Kidney (tissue), 14 donors: ENCODE data around the gene CHRM4. TPM values are rescaled to one million over a fixed set of nuclear protein-coding genes. Genes with fewer than 3 reads are reported as not detected.
A peak's percentile ranks its signal among the peaks of the same experiment; 100 is the strongest.

Experiments
- DNase-seq, 5 donors: peaks; one replicate each; pipeline ENCODE4 v3.0.0-alpha.2; 2013 to 2020
- FAIRE-seq: peaks from 2 replicates; lab custom pipeline; 2012; peaks lifted over from hg19 to GRCh38; lab: Jason Lieb, UNC
- H3K27ac ChIP-seq, 2 donors: one replicate each; pipeline ENCODE4 v1.7.0; 2013; ENCODE audit warnings: low read depth in 2 of 2, low read length in 2 of 2, inconsistent platforms in 1 of 2
- H3K27me3 ChIP-seq: one replicate; pipeline ENCODE4 v1.7.1; 2013; ENCODE audit warnings: low read length, inconsistent platforms; ENCODE audit not compliant: control insufficient read depth, insufficient read depth
- H3K36me3 ChIP-seq, 3 donors: one replicate each; pipeline versions ENCODE4 v1.7.0 to v1.7.1; 2013; ENCODE audit warnings: low read length in 3 of 3, control low read depth in 1 of 3, inconsistent platforms in 1 of 3; ENCODE audit not compliant: insufficient read depth in 3 of 3, control insufficient read depth in 2 of 3
- H3K4me1 ChIP-seq, 3 donors: one replicate each; pipeline versions ENCODE4 v1.7.0 to v1.7.1; 2013; ENCODE audit warnings: low read length in 3 of 3, inconsistent platforms in 1 of 3, low read depth in 1 of 3; ENCODE audit not compliant: control insufficient read depth in 2 of 3, insufficient read depth in 2 of 3
- H3K4me3 ChIP-seq, 3 donors: one replicate each; pipeline versions ENCODE4 v1.7.0 to v1.8.1; 2013; ENCODE audit warnings: low read length in 3 of 3, control low read depth in 1 of 3, inconsistent platforms in 1 of 3
- H3K9ac ChIP-seq, 3 donors: one replicate each; pipeline versions ENCODE4 v1.7.0 to v1.7.1; 2013; ENCODE audit warnings: low read length in 3 of 3, control low read depth in 1 of 3, inconsistent platforms in 1 of 3
- H3K9me3 ChIP-seq, 3 donors: one replicate each; pipeline versions ENCODE4 v1.7.0 to v1.7.1; 2013; ENCODE audit warnings: low read length in 3 of 3, control low read depth in 1 of 3, inconsistent platforms in 1 of 3; ENCODE audit not compliant: control insufficient read depth in 2 of 3, insufficient read depth in 1 of 3
- intact Hi-C: fragments of 100-400 bp; cut with DNase I; formaldehyde crosslinking; loops from one replicate; pipeline ENCODE4 v1.11.1; 2022
- polyA plus RNA-seq: library from polyadenylated mRNA; stranded (reverse); fragments of 350-450 nt; fragmentation: Illumina TruSeq; extraction: RNeasy Lipid Tissue Mini Kit (QIAGEN cat#74804); gene quantifications from one replicate; pipeline ENCODE4 v1.2.3, GENCODE V29; 2014; ENCODE audit warnings: low read depth, low replicate concordance; ENCODE audit not compliant: insufficient read depth
- total RNA-seq: library from RNA; stranded (reverse); fragmentation: NEBNext Ultra II Directional; extraction: Animal tissue kit (Norgen Biotek cat#: 25700); gene quantifications from one replicate; pipeline ENCODE4 v1.2.1, GENCODE V29; 2021
- TF ChIP-seq, protein P1 (sequence below): IDR thresholded peaks from 3 replicates; pipeline ENCODE4 v1.5.1; 2012; ENCODE audit warnings: mild to moderate bottlenecking, moderate library complexity, borderline replicate concordance; ENCODE audit not compliant: insufficient read depth; ENCODE audit errors: extremely low read depth
- donor health status: control.
- donor health status: control.
- donor health status: control.
- donor health status: control.
- donor health status: control.
- donor health status: DM: yes; HTN: yes; CAD: no.
- donor health status: Normal renal cell carcinoma (clear cell type).

The CHRM4 gene
- total and polyA plus RNA-seq, 2 donors from 2014 or later: 0.16 TPM; not detected in 1

DNA sequence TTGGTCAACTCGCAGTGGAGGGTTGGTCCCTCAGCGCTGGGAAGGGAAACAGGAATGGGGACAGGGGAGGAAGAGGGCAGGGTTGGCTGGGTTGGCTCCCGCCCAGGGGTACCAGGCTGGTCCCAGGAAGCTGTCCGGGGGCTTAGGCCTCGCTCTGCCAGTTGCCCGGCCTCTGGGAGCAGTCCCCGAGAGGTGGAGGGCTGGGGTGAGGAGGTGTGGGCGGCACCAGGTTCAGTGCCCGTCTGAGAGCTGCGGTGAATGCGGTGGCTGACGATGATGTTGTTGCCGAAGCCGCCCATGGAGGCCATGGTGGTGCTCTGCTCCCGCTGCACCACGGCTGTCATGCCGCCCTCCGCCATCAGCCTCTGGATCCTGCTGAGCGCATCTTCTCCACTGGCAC, 6.0 kb upstream of the CHRM4 start:
- Histone ChIP-seq H3K9me3 (no peaks in the 10 kb centered on the region), H3K27ac (no peak overlapping the region), H3K4me3 (no peak overlapping the region), H3K27me3 (no peaks in the 10 kb centered on the region), H3K36me3 (peaks cover 0 to 13% (median 6%) of the 10 kb centered on the region in 3 donors), H3K9ac (no peak overlapping the region), H3K4me1 (peaks cover 0 to 6% (median 0%) of the 10 kb centered on the region in 3 donors)
- intact Hi-C loops: no loop called here
- no peak for FAIRE-seq
- DNase-seq: no peak
- TF ChIP-seq, protein P1, sequence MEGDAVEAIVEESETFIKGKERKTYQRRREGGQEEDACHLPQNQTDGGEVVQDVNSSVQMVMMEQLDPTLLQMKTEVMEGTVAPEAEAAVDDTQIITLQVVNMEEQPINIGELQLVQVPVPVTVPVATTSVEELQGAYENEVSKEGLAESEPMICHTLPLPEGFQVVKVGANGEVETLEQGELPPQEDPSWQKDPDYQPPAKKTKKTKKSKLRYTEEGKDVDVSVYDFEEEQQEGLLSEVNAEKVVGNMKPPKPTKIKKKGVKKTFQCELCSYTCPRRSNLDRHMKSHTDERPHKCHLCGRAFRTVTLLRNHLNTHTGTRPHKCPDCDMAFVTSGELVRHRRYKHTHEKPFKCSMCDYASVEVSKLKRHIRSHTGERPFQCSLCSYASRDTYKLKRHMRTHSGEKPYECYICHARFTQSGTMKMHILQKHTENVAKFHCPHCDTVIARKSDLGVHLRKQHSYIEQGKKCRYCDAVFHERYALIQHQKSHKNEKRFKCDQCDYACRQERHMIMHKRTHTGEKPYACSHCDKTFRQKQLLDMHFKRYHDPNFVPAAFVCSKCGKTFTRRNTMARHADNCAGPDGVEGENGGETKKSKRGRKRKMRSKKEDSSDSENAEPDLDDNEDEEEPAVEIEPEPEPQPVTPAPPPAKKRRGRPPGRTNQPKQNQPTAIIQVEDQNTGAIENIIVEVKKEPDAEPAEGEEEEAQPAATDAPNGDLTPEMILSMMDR: no peak

DNA sequence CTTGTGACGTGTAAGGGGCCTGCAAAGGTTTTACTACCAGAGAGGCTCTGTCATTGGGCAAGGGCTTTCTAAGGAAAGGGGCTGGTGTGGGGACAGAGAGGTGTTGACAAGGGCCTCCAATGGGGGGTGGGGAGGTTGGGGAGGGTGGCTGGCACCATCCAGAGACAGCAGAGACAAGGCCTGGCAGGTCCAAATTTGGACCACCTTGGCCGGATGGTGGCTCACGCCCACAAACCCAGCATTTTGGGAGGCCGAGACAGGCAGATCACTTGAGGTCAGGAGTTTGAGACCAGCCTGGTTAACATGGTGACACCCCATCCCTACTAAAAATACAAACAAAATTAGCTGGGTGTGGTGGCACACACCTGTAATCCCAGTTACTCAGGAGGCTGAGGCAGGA, 2.2 kb upstream of the CHRM4 start:
- no peak overlapping the region for H3K4me3 ChIP-seq
- H3K9ac ChIP-seq: no peak overlapping the region
- DNase-seq (no peak), FAIRE-seq (no peak)
- intact Hi-C loops: no loop called here
- H3K27me3 ChIP-seq: peaks cover 13% of the 10 kb centered on the region
- H3K36me3 ChIP-seq: peaks cover 0 to 10% (median 6%) of the 10 kb centered on the region in 3 donors
- no peak overlapping the region for H3K27ac ChIP-seq
- H3K9me3 ChIP-seq: no peaks in the 10 kb centered on the region
- TF ChIP-seq, protein P1: no peak
- H3K4me1 ChIP-seq: peaks cover 0 to 18% (median 4%) of the 10 kb centered on the region in 3 donors

DNA sequence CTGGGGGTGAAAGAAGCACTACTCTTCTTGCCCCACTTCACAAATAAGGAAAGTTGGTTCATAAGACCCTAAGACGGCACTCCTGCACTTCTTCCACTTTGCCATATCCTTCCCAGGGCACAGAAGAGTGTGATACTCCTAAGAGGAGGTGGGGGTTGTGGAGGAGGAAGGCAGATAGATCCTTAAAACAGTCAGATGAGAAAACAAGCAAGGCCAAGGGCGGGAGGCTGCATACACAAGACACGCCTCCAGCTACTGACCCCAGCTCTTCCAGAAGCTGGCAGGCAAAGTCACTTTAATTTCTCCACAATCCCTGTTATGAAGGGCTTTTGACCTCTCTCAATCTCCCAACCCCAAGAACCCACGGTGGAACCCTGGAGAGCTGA, 1.6 kb upstream of the CHRM4 start:
- TF ChIP-seq, protein P1: no peak
- intact Hi-C loops: no loop called here

More for the DNA sequence above, 1.6 kb upstream of the CHRM4 start:
- FAIRE-seq (no peak), DNase-seq (no peak)
- Histone ChIP-seq H3K9me3 (no peaks in the 10 kb centered on the region), H3K9ac (no peak overlapping the region), H3K27me3 (peaks cover 13% of the 10 kb centered on the region), H3K27ac (no peak overlapping the region), H3K4me3 (peak overlapping the region in 1 of 3 donors; percentile 39), H3K36me3 (peaks cover 0 to 10% (median 6%) of the 10 kb centered on the region in 3 donors), H3K4me1 (peaks cover 0 to 18% (median 4%) of the 10 kb centered on the region in 3 donors)
